CD4-positive, alpha-beta T cell (primary cell): ENCODE results near the gene SFXN5. TPM values are rescaled to one million over a fixed set of nuclear protein-coding genes. Genes with fewer than 3 reads are reported as not detected.

ENCODE experiments used
- ATAC-seq: fragments of 200-7000 bp; cut with Tn5 transposase; one replicate; pipeline ENCODE4 v1.10.0; 2022; ENCODE audit warnings: mild to moderate bottlenecking; ENCODE audit not compliant: poor library complexity
- CTCF ChIA-PET: fragments of 350-600 bp; sonication (Branson Sonifier 250); formaldehyde crosslinking; loops from one replicate; lab custom pipeline; 2021; ENCODE audit warnings: antibody characterized with exemption, inconsistent platforms; lab: Charles Lee
- POLR2A ChIA-PET: fragments of 350-600 bp; sonication (Branson Sonifier 250); formaldehyde crosslinking; loops from one replicate; lab custom pipeline; 2021; ENCODE audit warnings: antibody characterized with exemption, inconsistent platforms; lab: Charles Lee
- DNase-seq, 14 experiments: peaks; one replicate each; pipeline ENCODE4 v3.0.0-alpha.2; 2013 to 2020; ENCODE audit warnings: mixed read lengths in 2 of 14
- H3K27ac ChIP-seq, 2 donors: one replicate each; pipeline versions ENCODE4 v1.5.1 to v1.7.0; 2013; ENCODE audit warnings: low read length in 2 of 2, low read depth in 1 of 2, mild to moderate bottlenecking in 1 of 2
- H3K27me3 ChIP-seq, 2 experiments: 1 replicate in 1 of 2; 2 replicates in 1 of 2; pipeline versions ENCODE4 v1.6.1 to v1.7.0; 2013; ENCODE audit warnings: low read length in 2 of 2, control low read depth in 1 of 2, mild to moderate bottlenecking in 1 of 2, moderate library complexity in 1 of 2; ENCODE audit not compliant: insufficient read depth in 2 of 2, control insufficient read depth in 1 of 2
- H3K36me3 ChIP-seq: one replicate; pipeline ENCODE4 v1.6.1; 2013; ENCODE audit warnings: low read length, control low read depth; ENCODE audit not compliant: insufficient read depth
- H3K4me1 ChIP-seq: one replicate; pipeline ENCODE4 v1.6.1; 2013; ENCODE audit warnings: low read length, control low read depth; ENCODE audit not compliant: insufficient read depth
- H3K4me3 ChIP-seq: one replicate; pipeline ENCODE4 v1.5.1; 2013; ENCODE audit warnings: mild to moderate bottlenecking, low read length, moderate library complexity
- H3K9me3 ChIP-seq, 2 experiments: 1 replicate in 1 of 2; 2 replicates in 1 of 2; pipeline versions ENCODE4 v1.6.1 to v1.7.0; 2013; ENCODE audit warnings: low read length in 2 of 2, mild to moderate bottlenecking in 2 of 2, control low read depth in 1 of 2, moderate library complexity in 1 of 2; ENCODE audit not compliant: control insufficient read depth in 1 of 2, insufficient read depth in 1 of 2
- H3K27ac Mint-ChIP-seq: one replicate; pipeline ENCODE4 v1.8.0; 2020; ENCODE audit warnings: mixed read lengths
- H3K27me3 Mint-ChIP-seq: one replicate; pipeline ENCODE4 v1.8.0; 2021; ENCODE audit warnings: mixed read lengths
- H3K36me3 Mint-ChIP-seq: one replicate; pipeline ENCODE4 v1.8.0; 2021; ENCODE audit warnings: low read depth, mixed read lengths
- H3K4me1 Mint-ChIP-seq: one replicate; pipeline ENCODE4 v1.8.0; 2021; ENCODE audit warnings: low read depth, mixed read lengths
- H3K4me3 Mint-ChIP-seq: one replicate; pipeline ENCODE4 v1.8.0; 2020; ENCODE audit warnings: mild to moderate bottlenecking, mixed read lengths
- H3K9me3 Mint-ChIP-seq: one replicate; pipeline ENCODE4 v1.8.0; 2020; ENCODE audit warnings: mixed read lengths
- CTCF ChIP-seq: fragments of 200-600 bp; IDR thresholded peaks from one replicate; pipeline ENCODE4 v1.8.0; 2022; ENCODE audit warnings: antibody characterized with exemption, mild to moderate bottlenecking
- intact Hi-C, 2 experiments: fragments of 100-400 bp; cut with DNase I in 1 of 2; cut with micrococcal nuclease in 1 of 2; formaldehyde crosslinking; loops; one replicate each; pipeline versions ENCODE4 v1.15.1 to v1.9.0; 2023 to 2025; cut with DNase I, micrococcal nuclease
- total RNA-seq, 174 experiments: library from RNA in 2 of 174; stranded (reverse) in 2 of 174; gene quantifications; one replicate each; pipeline ENCODE4 v1.2.3 and lab custom pipeline; 2021 to 2026

The SFXN5 gene
- total RNA-seq, 2 experiments from 2014 or later: 5.1 to 5.4 TPM

GRCh38 chr2:73027340-73027739, 44.2 kb downstream of the SFXN5 start:
- Mint-ChIP-seq H3K4me1 (no peaks in the 10 kb centered on the region), H3K9me3 (no peaks in the 10 kb centered on the region), H3K27me3 (no peaks in the 10 kb centered on the region), H3K27ac (no peak overlapping the region), H3K36me3 (no peaks in the 10 kb centered on the region), H3K4me3 (no peak overlapping the region)
- ChIA-PET POLR2A (no interaction called here), CTCF (no interaction called here)
- H3K36me3 ChIP-seq: no peaks in the 10 kb centered on the region
- DNase-seq (no peak), ATAC-seq (no peak)
- H3K4me3 ChIP-seq: no peak overlapping the region
- H3K27me3 ChIP-seq: no peaks in the 10 kb centered on the region
- intact Hi-C loops: no loop called here
- TF ChIP-seq CTCF: no peak
- no peaks in the 10 kb centered on the region for H3K9me3 ChIP-seq
- H3K4me1 ChIP-seq: no peaks in the 10 kb centered on the region
- H3K27ac ChIP-seq: no peak overlapping the region

GRCh38 chr2:73023497-73023896, 48.0 kb downstream of the SFXN5 start:
- Mint-ChIP-seq H3K36me3 (no peaks in the 10 kb centered on the region), H3K27ac (no peak overlapping the region), H3K9me3 (no peaks in the 10 kb centered on the region), H3K4me1 (no peaks in the 10 kb centered on the region), H3K27me3 (no peaks in the 10 kb centered on the region), H3K4me3 (no peak overlapping the region)
- intact Hi-C loops: no loop called here
- POLR2A ChIA-PET: no interaction called here
- Histone ChIP-seq H3K4me3 (no peak overlapping the region), H3K4me1 (no peaks in the 10 kb centered on the region), H3K9me3 (no peaks in the 10 kb centered on the region), H3K27ac (no peak overlapping the region), H3K36me3 (no peaks in the 10 kb centered on the region), H3K27me3 (no peaks in the 10 kb centered on the region)
- ATAC-seq: no peak
- TF ChIP-seq CTCF: no peak
- CTCF ChIA-PET: no interaction called here
- DNase-seq: no peak

GRCh38 chr2:73022024-73022568, 49.4 kb downstream of the SFXN5 start:
- Histone ChIP-seq H3K27ac (no peak overlapping the region), H3K27me3 (no peaks in the 10 kb centered on the region), H3K36me3 (no peaks in the 10 kb centered on the region), H3K4me1 (no peaks in the 10 kb centered on the region), H3K9me3 (no peaks in the 10 kb centered on the region), H3K4me3 (no peak overlapping the region)
- Mint-ChIP-seq H3K27me3 (no peaks in the 10 kb centered on the region), H3K36me3 (no peaks in the 10 kb centered on the region), H3K9me3 (no peaks in the 10 kb centered on the region), H3K27ac (no peak overlapping the region), H3K4me1 (no peaks in the 10 kb centered on the region), H3K4me3 (no peak overlapping the region)
- DNase-seq: no peak
- no peak for ATAC-seq
- no peak for TF ChIP-seq CTCF
- intact Hi-C loops: no loop called here
- ChIA-PET CTCF (no interaction called here), POLR2A (no interaction called here)
